ENCODE data around the gene NAP1L4.

NAP1L4 gene

GRCh38 chr11:3010521-3011275 is 18.6 kb upstream of the NAP1L4 start:
- DNase-seq: no peak

DNA sequence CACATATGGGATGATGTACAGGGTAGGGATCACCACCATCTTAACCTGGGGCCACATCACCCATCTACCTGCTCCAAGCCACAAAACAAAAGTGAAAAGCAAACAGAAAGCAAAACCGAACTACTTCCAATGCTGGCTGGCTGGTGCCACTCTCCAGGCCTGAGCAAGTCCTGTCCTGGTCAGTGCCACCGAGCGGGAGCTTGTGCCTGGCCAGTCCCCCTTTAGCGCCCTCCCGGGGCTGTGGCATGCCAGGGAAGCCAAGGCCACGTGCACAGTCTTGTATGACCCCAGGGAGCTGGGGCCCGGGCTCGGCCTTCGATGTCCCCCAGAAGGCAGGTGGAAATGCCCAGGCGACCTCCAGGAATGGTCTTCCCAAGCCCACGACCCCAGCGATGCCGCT is 17.9 kb upstream of the NAP1L4 start:
- DNase-seq: no peak

DNA sequence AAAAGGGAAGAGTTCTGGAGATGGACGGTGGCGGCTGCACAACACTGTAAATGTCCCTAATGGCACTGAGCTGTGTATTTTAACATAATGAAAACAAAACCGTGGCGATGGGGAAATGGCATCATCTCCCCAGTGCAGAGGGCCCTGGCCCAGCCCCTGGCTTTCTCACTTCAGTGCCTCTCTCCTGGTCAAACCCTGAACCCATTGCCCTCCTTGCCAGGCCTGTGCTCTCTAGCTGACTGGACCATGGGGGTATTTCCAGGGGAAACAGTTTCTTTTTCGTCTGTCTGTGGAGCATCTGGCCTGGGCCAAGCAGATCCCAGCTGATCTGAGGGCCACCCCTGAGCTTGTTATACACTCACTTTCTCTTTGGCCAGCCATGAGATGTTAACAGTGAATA is 17.4 kb upstream of the NAP1L4 start:
- no peak for DNase-seq

DNA sequence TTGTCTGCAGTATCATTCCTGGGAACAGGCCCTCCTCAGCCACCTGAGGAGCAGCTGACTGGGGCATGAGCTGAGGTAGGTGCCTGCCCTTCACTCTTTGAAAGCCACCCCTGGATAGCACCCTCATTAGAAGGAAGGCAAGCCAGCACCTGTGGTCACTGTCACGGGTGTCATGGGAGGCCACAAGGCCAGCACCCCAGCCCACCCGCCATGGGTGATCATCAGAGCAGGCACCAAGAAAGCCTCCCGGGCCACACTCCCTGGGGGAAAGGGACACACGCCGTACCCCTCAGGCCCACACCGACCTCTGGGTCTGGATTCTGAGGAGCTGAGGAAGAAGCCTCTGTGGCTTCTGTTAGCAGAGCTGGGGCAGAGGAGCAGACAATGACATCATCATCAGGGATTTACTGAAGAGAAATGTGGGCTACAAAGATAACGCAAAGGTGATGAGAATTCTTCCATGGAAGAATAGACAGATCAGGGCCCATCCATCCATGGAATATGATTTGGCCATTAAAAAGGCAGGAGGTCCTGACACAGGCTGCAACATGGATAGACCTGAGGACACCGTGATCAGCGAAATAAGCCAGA is 16.7 kb upstream of the NAP1L4 start:
- no peak for DNase-seq

DNA sequence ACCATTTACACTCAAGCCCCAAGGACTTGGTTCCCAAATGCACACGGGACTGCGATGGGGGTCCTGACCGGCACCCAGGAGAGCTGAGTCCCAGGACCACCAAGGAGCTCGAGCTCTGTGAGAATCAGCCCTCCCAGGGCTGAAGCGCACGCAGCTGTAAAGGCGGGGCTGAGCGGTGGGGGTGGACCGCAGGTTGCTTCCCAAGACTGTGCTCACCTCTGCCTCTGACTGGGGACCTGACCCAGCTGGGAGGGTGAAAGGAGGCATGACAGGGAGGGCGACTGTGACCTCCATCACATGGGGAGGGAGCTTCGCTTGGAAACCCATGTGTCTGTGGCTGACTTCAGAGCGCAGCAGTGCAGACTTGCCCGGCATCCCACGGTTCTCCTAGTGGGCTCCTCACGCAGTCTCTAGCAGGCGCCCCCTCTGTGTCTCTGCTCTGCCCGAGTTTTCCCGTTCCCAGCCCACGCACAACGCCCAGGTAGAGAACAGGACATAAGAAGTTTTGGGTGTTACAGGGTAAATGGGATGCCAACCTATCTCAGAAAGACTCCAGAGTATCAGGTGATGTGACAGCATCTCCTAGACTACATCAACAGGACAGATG is 15.4 kb upstream of the NAP1L4 start:
- no peak for DNase-seq

DNA sequence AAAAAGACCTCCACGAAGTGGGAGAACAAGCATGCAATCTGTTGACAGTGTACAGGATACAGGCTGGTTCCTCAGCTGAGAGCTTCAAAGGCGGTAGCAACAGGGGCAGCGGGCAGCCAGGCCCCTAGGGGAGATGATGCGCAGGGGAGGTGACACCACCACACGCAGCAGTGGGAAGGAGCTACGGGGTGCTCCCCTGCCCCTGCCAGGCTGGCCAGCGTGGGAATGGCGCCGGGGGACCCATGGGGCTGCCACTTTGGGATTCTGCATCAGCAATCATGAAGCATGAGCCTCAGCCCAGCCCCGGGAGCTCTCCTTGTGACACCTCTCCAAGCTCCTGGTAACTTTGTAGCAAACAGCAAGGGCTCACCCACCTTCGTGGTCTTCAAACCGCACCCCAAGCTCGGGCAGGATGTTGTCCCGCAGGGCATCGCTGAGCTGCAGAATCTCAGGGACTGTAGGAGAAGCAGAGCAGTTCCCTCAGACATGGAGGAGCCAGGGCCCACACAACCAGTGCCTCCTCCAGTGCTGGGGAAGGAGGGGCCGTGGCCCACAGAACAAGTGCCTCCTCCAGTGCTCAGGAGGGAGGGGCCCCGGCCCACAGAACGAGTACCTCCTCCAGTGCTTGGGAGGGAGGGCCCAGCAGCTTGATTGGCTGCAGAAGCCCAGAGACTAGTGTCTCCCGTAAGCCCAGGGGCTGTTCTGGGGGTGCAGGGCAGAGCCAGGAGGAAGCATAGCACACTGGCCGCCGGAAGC is 14.6 kb upstream of the NAP1L4 start:
- no peak for DNase-seq

DNA sequence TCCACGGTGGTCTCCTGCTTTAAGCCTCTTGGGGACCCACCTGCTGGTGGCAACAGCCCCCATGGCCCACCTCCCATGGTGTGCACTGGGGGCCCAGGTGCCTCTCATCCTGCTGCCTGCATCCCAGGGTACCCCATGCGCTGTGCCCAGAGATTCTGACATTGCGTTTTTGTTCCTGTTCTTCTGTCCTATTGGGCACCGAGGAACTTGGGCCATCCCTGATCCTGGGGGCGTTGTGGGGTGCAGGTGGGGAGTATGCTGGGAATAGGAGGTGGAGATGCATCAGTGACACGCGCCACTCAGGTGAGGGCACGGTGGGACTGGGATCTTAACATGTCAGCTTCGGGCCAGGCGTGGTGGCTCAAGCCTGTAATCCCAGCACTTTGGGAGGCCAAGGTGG is 12.4 kb upstream of the NAP1L4 start:
- no peak for DNase-seq

DNA sequence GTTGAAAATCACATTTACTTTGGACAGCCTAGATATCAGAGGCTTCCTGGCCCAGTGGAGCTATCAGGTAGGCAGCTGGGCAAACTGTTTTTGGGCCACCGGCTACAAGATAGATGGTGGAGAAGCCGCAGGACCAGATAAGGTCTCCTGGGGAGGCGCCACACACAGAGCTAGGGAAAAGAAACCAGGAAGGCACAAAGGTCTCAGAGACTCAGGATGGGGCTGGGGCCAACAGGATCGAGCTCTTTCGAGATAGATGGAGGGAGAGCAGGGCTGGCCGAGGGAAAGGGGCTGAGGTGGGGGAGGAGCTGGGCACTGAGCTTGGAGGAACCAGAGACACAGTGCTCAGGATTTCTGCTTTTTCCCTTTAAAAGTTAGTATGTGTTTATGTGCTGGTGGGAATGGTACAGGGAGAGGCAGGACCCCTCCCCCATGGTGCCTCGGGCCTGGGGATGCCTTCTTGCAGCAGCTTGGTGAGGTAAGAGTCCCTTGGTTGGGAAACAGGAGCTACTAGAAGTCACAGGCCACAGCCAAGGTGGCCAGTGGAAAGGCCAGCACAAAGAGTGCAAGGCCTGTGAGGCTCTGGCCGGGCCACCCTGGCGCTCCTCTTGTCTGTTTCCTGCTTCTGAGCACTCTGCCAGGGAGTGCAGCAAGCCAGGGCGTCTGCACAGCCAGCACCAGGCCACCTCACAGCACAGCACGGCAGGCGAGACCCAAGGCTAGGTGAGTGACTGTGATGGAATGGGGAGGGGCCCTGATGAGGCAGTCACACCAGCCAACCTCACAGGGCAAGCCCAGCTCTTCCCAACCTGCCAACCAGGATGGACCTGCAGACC is 11.5 kb upstream of the NAP1L4 start:
- no peak for DNase-seq

GRCh38 chr11:3002871-3003270 is 10.7 kb upstream of the NAP1L4 start:
- DNase-seq: no peak

DNA sequence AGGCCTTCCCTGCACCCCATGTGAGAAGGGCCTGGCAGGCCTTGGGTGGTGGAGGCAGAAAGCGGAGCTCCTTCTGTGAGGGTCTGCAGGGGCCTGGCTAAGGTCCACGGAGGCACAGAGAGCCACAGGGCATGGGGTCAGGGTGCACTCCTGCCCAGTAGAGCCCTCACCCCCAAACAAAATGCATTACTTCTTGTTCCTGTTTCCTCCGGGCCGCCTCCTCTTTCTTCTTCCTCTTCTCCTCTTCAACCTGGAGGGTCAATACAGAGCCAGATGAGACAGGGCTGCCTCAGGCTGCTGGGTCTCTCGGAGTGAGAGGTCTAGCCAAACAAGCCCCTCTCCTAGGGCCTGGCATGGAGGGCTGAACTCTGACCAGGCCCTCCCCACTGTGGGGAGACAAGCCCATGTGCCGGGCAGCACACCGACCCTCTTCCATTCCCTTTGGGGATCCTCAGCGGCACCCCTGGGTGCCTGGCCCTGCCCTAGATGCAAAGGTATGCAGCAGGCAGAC is 10.3 kb upstream of the NAP1L4 start:
- DNase-seq: no peak

DNA sequence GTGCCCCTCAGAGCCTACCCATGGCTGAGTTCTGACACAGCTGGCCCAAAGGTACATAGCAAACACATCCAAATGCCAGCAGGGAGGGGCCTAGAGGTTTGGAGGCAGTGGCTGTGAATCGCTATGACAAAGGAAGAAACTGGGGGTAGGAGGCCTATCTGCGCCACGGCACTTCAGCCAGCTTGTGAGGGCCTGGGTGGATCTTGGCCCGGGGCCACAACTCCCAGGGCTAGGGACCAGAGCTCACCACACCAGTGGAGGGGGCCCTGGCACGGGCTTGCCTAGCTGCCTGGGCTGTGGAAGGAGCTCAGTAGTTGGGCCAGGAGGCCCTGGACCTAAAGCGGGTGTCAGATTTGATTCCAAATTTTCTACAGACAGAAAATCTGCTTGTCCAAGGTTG is 9.4 kb upstream of the NAP1L4 start:
- no peak for DNase-seq

GRCh38 chr11:3000032-3000961 is 8.2 kb upstream of the NAP1L4 start:
- DNase-seq: no peak

DNA sequence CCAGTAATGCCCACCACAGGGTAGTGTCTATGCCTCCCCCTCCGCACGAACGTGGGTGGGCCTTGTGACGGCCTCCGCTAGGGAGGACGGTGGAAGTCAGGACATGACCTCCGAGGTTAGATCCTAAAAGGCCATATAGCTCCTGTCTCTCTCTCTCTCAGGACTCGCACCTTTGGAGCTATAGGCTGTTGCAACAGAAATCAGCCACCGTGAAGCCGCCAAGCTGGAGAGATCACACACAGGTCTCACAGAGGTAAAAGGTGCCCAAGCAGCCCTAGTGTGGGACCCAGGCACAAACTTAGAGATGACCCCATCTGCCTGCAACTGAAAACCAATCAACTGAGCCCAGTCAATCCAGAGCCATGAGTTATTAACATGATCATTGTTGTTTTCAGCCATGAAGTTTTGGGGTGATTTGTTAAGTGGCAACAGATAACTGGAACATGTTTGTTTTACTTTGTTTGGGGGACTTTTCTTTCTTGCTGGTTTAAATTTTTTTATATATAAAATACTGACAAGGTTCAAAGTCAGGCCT is 7.4 kb upstream of the NAP1L4 start:
- DNase-seq: no peak

GRCh38 chr11:2998073-2998850 is 6.1 kb upstream of the NAP1L4 start:
- no peak for DNase-seq

DNA sequence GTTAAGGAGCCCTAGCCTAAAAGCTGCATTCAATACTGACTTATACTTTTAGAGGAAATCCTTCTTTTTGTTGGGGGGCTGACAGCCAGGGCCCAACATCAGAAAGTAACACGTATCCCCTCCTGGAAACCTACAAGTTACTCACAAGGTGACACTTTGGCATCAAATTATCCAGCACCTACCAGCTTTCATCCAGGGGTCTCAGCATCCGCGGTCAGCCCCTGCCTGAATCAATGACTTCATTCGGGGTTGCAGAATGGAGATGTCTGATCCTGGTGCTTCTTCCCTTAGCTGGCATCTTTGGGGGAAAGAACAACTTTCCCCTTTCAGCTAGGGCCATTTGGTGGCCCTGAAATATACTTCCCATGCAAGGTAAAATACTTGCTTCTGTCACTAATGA is 5.3 kb upstream of the NAP1L4 start:
- no peak for DNase-seq

DNA sequence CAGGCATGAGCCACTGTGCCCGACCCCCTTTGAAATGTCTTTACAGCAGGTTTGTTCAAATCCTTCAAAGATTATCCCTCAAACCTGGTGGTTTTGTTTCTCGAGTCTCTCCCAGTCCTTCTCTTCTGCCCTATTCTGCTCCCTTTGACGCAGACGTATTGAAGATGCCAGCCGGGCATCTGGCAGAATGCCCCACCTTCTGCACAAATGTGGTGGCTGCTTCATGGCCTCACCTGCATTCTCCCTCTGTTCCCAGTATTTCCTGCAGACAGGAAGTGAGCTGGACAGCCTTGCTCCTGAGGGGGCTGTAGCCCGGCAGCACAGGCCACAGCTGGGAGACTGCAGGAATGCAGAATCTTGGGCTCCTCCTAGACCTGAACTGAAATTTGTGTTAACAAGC is 4.8 kb upstream of the NAP1L4 start:
- no peak for DNase-seq

DNA sequence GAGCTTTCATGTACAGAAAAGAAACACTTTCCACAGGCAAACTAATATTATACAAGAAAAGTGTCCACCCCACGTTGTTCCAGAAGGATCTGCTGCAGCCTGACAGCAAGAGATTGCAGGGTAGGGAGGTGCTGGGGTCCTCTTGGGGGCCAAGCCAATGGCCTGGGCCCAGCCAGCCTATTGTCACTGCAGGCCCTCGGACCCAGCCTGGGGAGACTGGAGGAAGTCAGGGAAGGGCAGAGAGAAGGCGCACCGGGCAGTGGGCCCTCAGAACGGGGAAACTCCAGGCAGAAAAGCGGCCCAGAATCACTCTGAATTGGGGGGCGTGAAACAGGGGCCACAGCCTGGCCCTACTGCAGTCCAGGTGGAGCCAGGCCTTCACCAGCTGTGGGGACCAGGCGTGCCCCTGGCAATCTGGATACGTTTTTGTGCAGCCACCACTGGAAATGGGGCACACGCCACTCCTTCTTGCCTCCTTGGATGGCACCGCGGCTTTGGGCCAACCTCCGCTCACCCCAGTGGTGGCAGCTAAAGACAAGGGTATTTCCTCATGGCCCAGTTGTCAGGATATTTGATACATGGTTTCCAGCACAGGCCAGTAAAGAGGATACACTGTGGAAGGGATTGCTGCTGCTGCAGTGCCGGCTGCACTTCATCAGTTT is 3.9 kb upstream of the NAP1L4 start:
- no peak for DNase-seq

- no peak for DNase-seq
Observed at GRCh38 chr11:2995031-2995561, 3.0 kb upstream of the NAP1L4 start.

- no peak for DNase-seq
Observed at GRCh38 chr11:2994336-2994730, 2.2 kb upstream of the NAP1L4 start.

- DNase-seq: no peak
Observed at GRCh38 chr11:2992997-2993325, 832 bp upstream of the NAP1L4 start.

All from cortex of kidney (tissue), 1 donor.